Stimulated activated CD4-positive, alpha-beta T cell treated with anti-CD3 and anti-CD28 coated beads, Interleukin-12 subunit alpha, Interleukin-12 subunit beta, amount 100 ng/mL, for 4 hours (primary cell): ENCODE measurements around the gene USP10.

Source experiments
- DNase-seq: peaks from one replicate; pipeline ENCODE4 v3.0.0-alpha.2; 2020

Gene USP10

DNA sequence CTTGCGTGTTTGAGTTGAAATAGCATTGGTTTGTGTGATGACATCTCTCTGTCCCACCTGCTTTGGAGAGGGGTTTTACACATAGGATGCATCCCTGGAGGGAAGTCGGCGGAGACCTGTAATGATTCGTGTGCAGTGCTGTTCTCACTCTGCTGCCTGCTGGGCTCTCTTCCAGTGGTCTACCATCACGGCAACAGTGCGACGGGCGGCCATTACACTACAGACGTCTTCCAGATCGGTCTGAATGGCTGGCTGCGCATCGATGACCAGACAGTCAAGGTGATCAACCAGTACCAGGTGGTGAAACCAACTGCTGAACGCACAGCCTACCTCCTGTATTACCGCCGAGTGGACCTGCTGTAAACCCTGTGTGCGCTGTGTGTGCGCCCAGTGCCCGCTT is 78.9 kb downstream of the USP10 start:
- no peak for DNase-seq

DNA sequence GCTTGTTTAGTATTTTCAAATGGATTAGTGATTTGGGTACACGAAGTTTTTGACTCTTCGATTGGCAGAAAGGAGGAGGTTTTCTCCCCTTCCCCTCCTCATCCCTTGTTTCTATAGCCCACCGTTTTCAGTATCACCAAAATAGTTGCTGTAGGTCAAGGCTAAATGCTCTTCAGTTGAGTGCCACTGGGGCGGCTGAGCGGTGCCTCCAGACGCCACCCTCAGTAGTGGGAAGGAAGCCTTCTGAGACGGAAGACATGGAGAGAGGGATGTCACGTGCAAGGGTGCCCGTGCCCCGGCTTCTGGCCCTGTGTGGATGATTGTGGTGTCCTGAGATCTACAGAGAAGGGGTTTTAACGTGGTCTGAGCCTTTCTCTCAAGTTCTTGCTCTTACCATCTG is 80.3 kb downstream of the USP10 start:
- no peak for DNase-seq

DNA sequence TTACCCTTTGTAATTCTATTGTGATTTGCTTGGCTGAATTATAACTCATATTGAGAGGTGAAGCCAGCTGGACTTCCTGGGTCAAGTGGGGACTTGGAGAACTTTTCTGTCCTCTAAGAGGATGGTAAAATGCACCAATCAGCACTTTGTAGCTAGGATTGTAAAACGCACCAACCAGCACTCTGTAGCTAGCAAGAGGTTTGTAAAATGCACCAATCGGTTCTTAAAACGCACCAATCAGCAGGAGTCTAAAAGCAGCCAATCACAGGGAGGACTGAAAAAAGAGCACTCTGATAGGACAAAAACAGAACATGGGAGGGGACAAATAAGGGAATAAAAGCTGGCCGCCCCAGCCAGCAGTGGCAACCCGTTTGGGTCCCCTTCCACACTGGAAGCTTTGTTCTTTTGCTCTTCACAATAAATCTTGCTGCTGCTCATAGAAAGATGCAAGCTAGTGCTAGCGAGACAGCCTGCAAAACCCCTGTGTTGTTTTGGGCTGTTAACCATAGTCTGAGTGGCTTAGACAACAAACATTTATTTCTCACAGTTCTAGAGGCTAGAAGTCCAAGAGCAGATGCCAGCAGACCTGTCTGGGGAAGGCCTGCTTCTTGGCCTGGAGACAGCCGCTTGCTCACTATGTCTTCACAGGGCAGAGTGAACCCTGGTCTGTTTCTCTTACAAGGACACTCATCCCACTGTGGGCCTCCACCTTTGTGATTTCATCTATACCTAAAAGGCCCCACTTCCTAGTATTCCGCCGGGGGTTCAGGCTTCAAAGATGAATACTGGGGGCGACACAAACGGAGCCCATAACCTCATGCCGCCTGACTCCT is 81.0 kb downstream of the USP10 start:
- no peak for DNase-seq

- no peak for DNase-seq
These were observed 83.0 kb downstream of the USP10 start for GRCh38 chr16:84782846-84783245.

- no peak for DNase-seq
These were observed 86.2 kb downstream of the USP10 start for GRCh38 chr16:84785843-84786581.

- DNase-seq: no peak
These were observed 86.9 kb downstream of the USP10 start for GRCh38 chr16:84786605-84787262.

DNA sequence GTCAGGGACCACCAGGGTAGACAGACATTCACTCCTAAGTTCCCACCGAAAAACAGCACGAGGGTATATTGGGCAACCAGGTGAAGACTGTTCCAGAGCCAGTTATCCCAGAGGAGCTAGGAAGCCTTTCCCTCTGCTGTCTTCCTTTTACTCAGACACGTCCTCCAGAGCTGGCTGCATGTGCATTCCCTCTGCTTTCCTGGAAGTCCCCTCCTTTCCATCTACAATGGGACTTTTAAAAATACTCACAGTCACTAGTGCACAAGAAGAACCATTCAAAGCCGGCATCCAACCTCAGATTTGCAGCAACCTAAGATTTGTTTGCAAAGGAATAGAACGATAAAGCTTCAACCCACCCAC is 87.4 kb downstream of the USP10 start:
- DNase-seq: no peak

- no peak for DNase-seq
These were observed 89.2 kb downstream of the USP10 start for GRCh38 chr16:84788920-84789391.

- DNase-seq: no peak
These were observed 89.6 kb downstream of the USP10 start for GRCh38 chr16:84789431-84789830.

GRCh38 chr16:84790301-84790700 is 90.5 kb downstream of the USP10 start:
- DNase-seq: no peak

- no peak for DNase-seq
These were observed 91.3 kb downstream of the USP10 start for GRCh38 chr16:84791088-84791487.

DNA sequence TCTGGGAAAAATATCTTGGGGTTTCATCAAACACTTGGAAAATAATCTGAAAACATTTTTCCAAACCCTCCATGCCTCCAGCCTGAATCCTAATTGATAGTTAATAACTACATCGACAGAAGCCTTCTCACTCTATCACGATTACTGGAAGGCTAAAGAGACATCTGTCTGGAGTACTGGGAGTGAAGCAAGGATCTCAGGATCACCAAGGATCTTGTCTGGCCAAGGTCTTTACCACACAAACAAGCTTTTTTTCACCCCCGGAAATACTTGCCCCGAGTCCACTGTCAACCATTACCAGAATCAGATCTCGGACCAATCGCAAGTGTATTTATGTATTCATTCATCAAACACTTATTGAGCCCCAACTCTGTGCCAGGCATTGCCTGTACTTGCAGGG is 91.7 kb downstream of the USP10 start:
- DNase-seq: no peak

DNA sequence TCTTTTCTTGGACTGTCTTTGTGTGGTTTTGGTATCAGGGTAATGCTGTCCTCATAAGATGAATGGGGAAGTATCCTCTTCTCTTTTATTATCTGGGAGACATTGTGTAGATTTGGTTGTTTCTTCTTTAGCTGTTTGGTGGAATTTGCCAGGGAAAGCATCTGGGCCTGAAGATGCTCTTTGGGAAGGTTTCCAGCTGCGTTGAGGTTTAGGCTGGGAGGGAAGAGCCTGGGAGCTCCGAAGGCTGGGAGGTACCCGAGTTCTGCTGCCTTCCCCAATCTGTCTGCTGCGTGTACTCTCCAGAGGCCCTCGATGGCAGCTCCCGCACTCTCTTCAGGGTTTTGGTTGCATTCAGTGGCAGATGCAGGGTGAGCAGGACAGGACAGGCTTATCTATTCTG is 94.4 kb downstream of the USP10 start:
- no peak for DNase-seq

- DNase-seq: no peak
These were observed 94.8 kb downstream of the USP10 start for GRCh38 chr16:84794626-84795025.

DNA sequence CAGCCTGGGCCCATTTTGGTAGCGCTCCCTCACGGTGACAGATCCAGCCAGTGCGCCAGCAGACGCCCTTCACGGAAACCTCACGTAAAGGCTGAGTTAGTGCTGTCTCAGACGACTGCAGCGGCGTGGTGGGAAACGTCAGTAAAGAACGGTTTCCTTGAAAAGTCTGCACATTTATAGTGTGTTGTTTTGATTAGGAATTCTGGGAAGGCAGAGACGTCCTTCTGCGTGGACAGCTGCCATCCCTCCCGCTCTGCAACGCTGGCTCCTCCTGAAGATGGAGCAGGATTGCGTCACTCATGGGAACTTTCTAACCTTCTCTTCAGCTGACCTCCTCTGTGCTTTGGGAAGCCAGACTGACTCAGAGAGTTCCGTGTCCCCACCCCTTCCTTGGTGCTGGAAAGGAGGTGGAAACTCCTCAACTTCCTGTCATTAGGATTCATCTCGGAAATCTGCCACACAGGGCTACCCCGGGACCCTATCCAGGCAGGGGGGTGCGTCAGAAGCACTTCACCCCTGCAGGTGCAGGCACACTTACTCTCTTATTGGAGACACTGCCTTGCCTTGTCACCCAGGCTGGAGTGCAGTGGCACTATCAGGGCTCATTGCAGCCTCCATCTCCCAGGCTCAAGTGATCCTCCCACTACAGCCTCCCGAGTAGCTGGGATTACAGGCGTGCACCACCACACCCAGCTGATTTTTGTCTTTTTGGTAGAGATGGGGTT is 95.7 kb downstream of the USP10 start:
- DNase-seq: no peak

DNA sequence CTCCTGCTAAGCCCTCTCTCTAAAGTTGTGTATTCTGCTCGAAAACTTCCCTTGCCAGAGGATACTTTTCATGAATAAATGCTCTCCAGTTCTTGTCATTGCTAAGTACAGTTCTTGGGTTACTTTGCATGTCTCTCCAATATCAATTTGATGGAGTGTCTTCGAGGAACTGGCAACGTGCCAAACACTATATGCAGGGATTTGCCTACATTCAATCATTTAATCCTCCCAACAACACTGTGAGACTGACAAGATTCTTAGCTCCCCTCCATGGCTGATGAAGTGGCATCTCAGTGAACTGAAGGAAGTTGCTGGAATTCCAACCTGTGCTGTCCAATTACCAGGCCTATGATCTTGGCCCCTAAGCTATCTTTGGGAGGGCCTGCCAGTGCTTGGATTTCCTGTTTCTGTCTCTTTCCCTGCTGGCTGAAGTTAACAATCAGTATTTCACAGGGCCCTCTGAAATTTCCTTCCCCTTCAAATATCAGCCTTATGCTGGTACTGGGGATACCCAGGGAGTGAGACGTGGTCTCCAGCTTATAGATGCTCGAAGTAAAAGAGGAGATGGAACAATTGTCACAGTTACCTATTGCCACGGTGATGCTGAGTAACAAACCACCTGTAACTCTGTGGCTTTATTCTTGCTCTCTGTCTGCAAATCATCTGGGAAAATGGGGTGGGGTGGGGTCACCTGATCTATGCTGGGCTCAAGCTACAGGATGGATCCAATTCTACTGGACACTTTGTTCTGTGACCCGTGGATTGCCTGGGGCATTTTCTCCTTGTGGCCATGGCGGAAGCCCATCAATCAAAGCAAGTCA is 100.6 kb downstream of the USP10 start:
- DNase-seq: no peak

- no peak for DNase-seq
These were observed 103.3 kb downstream of the USP10 start for GRCh38 chr16:84803146-84803545.

- no peak for DNase-seq
These were observed 104.5 kb downstream of the USP10 start for GRCh38 chr16:84804326-84804725.

DNA sequence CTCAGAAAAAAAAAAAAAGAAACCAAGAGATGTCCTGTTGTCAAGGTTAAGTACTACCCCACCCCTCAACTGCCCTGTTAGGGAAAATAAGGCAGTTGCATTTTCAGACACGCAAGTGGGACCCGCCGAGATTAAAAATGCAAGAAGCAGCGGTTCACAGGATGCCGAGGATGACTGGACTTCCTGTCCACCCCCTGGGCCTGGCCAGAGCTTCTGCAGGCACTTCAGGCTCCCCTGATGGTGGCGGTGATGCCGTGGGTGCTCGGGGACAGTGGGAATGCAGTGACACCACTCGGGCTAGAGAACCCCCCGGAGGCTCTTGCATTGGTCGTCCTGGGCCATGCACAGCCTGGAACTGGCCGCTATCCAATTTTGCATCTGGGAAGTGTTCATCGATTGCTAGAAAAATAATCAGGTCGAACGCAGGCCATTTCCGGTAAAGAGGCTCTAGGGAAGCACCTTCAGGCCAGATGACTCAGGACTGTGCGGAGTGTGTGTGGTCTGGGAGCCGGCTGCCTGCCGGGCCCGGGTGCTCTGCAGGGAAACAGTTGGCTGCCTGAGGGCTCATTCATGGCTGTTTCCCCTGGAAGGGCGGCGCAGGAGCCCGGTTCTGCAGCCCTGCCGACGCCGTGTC is 106.6 kb downstream of the USP10 start:
- DNase-seq: no peak

DNA sequence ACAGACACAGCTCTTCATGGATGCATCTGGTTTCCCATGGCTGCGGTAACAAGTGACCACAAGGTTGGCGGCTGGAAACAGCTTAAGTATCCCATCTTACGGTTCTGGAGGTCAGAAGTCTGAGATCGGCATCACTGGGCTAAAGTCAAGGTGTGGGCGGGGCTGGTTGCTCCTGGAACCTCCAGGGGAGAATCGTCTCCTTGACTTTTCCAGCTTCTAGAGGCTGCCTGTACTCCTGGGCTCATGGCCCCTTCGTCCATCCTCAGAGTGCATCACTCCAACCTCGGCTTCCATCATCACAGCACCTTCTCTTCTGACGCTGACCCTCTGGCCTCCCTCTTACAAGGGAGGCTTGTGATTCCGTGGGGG is 107.1 kb downstream of the USP10 start:
- DNase-seq: no peak

- DNase-seq: no peak
These were observed 108.0 kb downstream of the USP10 start for GRCh38 chr16:84807776-84808175.

- no peak for DNase-seq
These were observed 109.0 kb downstream of the USP10 start for GRCh38 chr16:84808826-84809225.
